ENCODE results near the gene ITGA6.

ITGA6 gene

DNA sequence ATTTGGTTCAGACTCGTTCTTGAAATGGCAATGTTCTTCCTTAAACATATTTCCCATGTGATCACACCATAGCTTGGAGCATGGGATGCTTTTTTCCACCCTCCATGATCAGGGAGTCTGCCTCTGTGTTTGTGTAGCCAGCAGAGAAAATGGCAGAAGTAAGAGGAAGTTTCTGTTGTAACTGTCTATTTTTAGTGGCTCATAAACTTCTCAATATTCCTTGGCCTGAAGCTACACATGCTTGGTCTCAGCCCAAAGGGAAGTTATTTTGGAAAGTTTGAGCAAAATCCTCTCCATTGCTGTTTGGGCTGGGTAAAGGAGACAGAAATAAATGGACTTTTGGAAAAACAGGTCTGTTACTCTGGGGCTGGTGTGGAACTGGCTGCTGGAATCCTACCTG is 33.4 kb upstream of the ITGA6 start:
- H3K4me1 ChIP-seq (ENCODE audit: control insufficient read depth, insufficient read depth, low read length), result no peaks in the 10 kb centered on the region
- ChIA-PET CTCF (no interaction called here), POLR2A (no interaction called here)
- no peaks in the 10 kb centered on the region for H3K9me3 ChIP-seq (ENCODE audit: control insufficient read depth, insufficient read depth, low read depth, low read length)
- no peak overlapping the region for H3K27ac ChIP-seq (ENCODE audit: extremely low read depth, low read depth, low read length)
- no peaks in the 10 kb centered on the region for H3K36me3 ChIP-seq (ENCODE audit: control insufficient read depth in 2 of 2, insufficient read depth in 1 of 2, low read length in 2 of 2)
- TF ChIP-seq ZBTB8A (tag by site-specific recombination; IDR thresholded peaks at IDR 0.05), result no peak
- TF ChIP-seq SCRT1 (tag by site-specific recombination; IDR thresholded peaks at IDR 0.05; ENCODE audit: borderline replicate concordance), result no peak
- TF ChIP-seq ZNF19 (tag by site-specific recombination; IDR thresholded peaks at IDR 0.05; ENCODE audit: low read depth), result no peak
- no peak for TF ChIP-seq ZNF707 (tag by site-specific recombination; IDR thresholded peaks at IDR 0.05)
- TF ChIP-seq ZNF16 (tag by site-specific recombination; IDR thresholded peaks at IDR 0.05; ENCODE audit: low read depth), result no peak
- TF ChIP-seq GLI4 (tag by site-specific recombination; IDR thresholded peaks at IDR 0.05), result no peak
- no peak for TF ChIP-seq WT1 (tag by site-specific recombination; IDR thresholded peaks at IDR 0.05)
- no peak for TF ChIP-seq ZNF274 (IDR thresholded peaks at IDR 0.05; ENCODE audit: low read length)
- TF ChIP-seq ZNF274 (tag by site-specific recombination; IDR thresholded peaks at IDR 0.05; ENCODE audit: borderline replicate concordance), result no peak
- no peak for TF ChIP-seq ZNF791 (tag by site-specific recombination; IDR thresholded peaks at IDR 0.05)
- no peak overlapping the region for H3K4me3 ChIP-seq (ENCODE audit: low read depth, low read length)

DNA sequence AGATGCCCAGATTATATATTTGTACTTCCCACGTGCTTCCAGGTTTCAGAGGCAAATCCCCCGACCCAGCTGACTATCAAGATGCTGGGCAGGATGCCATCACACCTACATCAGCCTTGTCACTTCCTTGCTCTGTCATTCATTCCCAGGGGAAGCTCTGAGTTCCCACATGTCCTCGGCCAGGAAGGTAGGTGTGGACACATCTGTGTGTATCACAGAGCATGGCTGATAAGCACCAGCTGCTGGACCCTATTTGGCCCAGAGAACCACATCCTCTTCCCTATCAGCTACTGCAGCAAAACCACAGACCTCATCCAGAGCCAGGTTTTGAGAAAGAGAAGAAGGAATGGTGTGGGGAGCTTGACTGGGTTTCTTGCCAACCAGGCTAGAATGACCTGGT is 31.9 kb upstream of the ITGA6 start:
- Histone ChIP-seq H3K36me3 (ENCODE audit: control insufficient read depth in 2 of 2, insufficient read depth in 1 of 2, low read length in 2 of 2) (no peaks in the 10 kb centered on the region), H3K4me1 (ENCODE audit: control insufficient read depth, insufficient read depth, low read length) (no peaks in the 10 kb centered on the region), H3K27ac (ENCODE audit: extremely low read depth, low read depth, low read length) (no peak overlapping the region), H3K9me3 (ENCODE audit: control insufficient read depth, insufficient read depth, low read depth, low read length) (no peaks in the 10 kb centered on the region), H3K4me3 (ENCODE audit: low read depth, low read length) (no peak overlapping the region)
- TF ChIP-seq EGR2 (tag by site-specific recombination; IDR thresholded peaks at IDR 0.05; ENCODE audit: low read depth), result peak; percentile 68
- TF ChIP-seq ZFHX2 (tag by site-specific recombination; conservative IDR thresholded peaks at IDR 0.05), result peak; percentile 53
- no peak for TF ChIP-seq ZNF561 (tag by site-specific recombination; IDR thresholded peaks at IDR 0.05; ENCODE audit: borderline replicate concordance)
- CTCF ChIA-PET, result interaction anchor here (0.7 kb wide), 1 partner anchor 92 kb away, joined by 3 read pairs; no protein-coding TSS in a partner anchor
- POLR2A ChIA-PET, result no interaction called here

DNA sequence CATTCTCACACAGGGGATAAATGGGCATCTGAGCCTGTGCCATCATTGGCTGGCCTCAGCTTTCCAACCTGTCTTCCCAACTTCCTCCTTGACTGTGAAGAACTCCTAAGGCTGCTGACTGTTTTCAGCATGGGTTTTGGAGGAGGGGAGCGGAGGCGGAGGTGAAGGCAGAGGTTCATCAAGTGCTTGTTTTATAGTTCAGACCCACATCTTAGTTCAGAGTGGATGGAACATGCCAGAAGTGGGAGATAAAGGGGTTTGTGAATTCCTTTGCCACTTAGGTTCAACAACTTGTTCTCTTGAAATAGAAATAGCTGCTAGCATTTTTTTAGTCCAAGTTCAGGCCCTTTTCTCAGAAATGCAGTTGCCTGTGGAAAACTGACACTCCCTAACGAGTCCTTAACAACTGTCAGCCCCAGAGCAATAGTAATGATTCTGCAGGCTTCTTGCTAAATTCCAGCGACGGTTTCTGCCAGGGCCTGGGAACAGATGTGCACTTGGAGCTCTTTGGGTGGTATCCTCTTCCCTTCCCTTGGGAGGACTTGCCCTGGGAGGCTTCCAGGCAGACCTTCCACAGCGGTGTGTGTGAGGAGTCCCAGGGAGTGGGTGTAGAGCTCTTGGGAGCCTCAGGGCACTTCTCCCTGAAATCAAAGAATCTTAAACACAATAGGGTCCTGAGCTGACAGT is 30.1 kb upstream of the ITGA6 start:
- no peaks in the 10 kb centered on the region for H3K36me3 ChIP-seq (ENCODE audit: control insufficient read depth in 2 of 2, insufficient read depth in 1 of 2, low read length in 2 of 2)
- no peaks in the 10 kb centered on the region for H3K4me1 ChIP-seq (ENCODE audit: control insufficient read depth, insufficient read depth, low read length)
- ChIA-PET CTCF (interaction anchor here (1.7 kb wide), 1 partner anchor 68 kb away, joined by 5 read pairs; no protein-coding TSS in a partner anchor), POLR2A (no interaction called here)
- H3K9me3 ChIP-seq (ENCODE audit: control insufficient read depth, insufficient read depth, low read depth, low read length), result no peaks in the 10 kb centered on the region
- no peak overlapping the region for H3K27ac ChIP-seq (ENCODE audit: extremely low read depth, low read depth, low read length)
- no peak overlapping the region for H3K4me3 ChIP-seq (ENCODE audit: low read depth, low read length)
- TF ChIP-seq ZFHX2 (tag by site-specific recombination; conservative IDR thresholded peaks at IDR 0.05) (0 out of 2 replicates have a peak, but pooled peaks have one; percentile 21), ZNF626 (tag by site-specific recombination; IDR thresholded peaks at IDR 0.05) (no peak)

DNA sequence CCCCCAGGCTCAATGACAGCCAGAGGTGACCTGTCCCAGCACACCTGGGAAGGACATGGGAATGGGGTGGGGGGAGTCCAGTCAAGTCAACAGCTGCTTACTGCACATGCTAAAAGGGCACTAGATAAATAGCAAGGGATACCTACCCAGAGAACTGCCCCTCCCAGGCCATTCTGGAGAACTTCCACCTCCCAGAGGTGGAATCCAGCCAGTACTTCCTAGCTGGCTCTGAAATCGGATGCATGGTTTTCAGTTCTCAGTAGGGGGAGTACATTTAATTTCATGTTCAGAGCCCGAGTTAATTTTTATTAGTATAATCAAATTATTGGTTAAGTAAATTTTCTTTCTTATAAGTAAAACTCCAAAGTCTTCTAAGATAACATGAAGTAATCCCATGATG is 28.9 kb upstream of the ITGA6 start:
- ChIA-PET CTCF (interaction anchor here (0.6 to 1.2 kb wide), 2 partner anchors 63 to 129 kb away, joined by 3 to 8 read pairs; no protein-coding TSS in a partner anchor), POLR2A (no interaction called here)
- Histone ChIP-seq H3K4me3 (ENCODE audit: low read depth, low read length) (no peak overlapping the region), H3K4me1 (ENCODE audit: control insufficient read depth, insufficient read depth, low read length) (no peaks in the 10 kb centered on the region), H3K9me3 (ENCODE audit: control insufficient read depth, insufficient read depth, low read depth, low read length) (no peaks in the 10 kb centered on the region), H3K27ac (ENCODE audit: extremely low read depth, low read depth, low read length) (no peak overlapping the region), H3K36me3 (ENCODE audit: control insufficient read depth in 2 of 2, insufficient read depth in 1 of 2, low read length in 2 of 2) (no peaks in the 10 kb centered on the region)
- TF ChIP-seq, protein P1, sequence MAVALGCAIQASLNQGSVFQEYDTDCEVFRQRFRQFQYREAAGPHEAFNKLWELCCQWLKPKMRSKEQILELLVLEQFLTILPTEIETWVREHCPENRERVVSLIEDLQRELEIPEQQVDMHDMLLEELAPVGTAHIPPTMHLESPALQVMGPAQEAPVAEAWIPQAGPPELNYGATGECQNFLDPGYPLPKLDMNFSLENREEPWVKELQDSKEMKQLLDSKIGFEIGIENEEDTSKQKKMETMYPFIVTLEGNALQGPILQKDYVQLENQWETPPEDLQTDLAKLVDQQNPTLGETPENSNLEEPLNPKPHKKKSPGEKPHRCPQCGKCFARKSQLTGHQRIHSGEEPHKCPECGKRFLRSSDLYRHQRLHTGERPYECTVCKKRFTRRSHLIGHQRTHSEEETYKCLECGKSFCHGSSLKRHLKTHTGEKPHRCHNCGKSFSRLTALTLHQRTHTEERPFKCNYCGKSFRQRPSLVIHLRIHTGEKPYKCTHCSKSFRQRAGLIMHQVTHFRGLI (tag by site-specific recombination; IDR thresholded peaks at IDR 0.05), result no peak
- TF ChIP-seq ZNF311 (tag by site-specific recombination; IDR thresholded peaks at IDR 0.05; ENCODE audit: borderline replicate concordance) (no peak), ZNF350 (tag by site-specific recombination; IDR thresholded peaks at IDR 0.05) (no peak), ZNF175 (tag by site-specific recombination; IDR thresholded peaks at IDR 0.05) (no peak), ZNF548 (tag by site-specific recombination; IDR thresholded peaks at IDR 0.05) (no peak), ZNF133 (tag by site-specific recombination; IDR thresholded peaks at IDR 0.05) (no peak)
- TF ChIP-seq, protein P2, sequence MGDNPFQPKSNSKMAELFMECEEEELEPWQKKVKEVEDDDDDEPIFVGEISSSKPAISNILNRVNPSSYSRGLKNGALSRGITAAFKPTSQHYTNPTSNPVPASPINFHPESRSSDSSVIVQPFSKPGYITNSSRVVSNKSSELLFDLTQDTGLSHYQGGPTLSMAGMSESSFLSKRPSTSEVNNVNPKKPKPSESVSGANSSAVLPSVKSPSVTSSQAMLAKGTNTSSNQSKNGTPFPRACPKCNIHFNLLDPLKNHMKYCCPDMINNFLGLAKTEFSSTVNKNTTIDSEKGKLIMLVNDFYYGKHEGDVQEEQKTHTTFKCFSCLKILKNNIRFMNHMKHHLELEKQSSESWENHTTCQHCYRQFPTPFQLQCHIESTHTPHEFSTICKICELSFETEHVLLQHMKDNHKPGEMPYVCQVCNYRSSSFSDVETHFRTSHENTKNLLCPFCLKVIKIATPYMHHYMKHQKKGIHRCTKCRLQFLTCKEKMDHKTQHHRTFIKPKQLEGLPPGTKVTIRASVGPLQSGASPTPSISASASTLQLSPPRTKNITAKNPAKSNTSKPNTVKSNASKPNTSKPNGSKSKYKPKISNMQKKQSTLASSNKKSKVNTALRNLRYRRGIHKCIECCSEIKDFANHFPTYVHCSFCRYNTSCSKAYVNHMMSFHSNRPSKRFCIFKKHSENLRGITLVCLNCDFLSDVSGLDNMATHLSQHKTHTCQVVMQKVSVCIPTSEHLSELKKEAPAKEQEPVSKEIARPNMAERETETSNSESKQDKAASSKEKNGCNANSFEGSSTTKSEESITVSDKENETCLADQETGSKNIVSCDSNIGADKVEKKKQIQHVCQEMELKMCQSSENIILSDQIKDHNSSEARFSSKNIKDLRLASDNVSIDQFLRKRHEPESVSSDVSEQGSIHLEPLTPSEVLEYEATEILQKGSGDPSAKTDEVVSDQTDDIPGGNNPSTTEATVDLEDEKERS (tag by site-specific recombination; IDR thresholded peaks at IDR 0.05), result no peak
- TF ChIP-seq, protein P3, sequence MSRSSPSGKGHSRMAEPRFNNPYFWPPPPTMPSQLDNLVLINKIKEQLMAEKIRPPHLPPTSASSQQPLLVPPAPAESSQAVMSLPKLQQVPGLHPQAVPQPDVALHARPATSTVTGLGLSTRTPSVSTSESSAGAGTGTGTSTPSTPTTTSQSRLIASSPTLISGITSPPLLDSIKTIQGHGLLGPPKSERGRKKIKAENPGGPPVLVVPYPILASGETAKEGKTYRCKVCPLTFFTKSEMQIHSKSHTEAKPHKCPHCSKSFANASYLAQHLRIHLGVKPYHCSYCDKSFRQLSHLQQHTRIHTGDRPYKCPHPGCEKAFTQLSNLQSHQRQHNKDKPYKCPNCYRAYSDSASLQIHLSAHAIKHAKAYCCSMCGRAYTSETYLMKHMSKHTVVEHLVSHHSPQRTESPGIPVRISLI (tag by site-specific recombination; IDR thresholded peaks at IDR 0.05), result no peak

Measured in HEK293 (cell line).